Caki2 (cell line): ENCODE data around the gene LBR. TPM values are rescaled to one million over a fixed set of nuclear protein-coding genes. Genes with fewer than 3 reads are reported as not detected.

Source experiments
- DNase-seq: peaks from one replicate; pipeline ENCODE4 v3.0.0-alpha.2; 2015; ENCODE audit warnings: low read depth
- in situ Hi-C: cut with HindIII; loops from 2 replicates; pipeline ENCODE4 v1.10.0; 2016; ENCODE audit warnings: low sequenced_read_pairs, low pct_unique_long_range_greater_than_20kb, mixed read lengths
- total RNA-seq: library from RNA; depleted of rRNA; stranded (reverse); fragments of >200 nt; shearing (Covaris generic); gene quantifications from 2 replicates; pipeline ENCODE4 v1.2.3, GENCODE V29; 2014; ENCODE audit warnings: low replicate concordance

LBR gene
- total RNA-seq, 1 experiment from 2014 or later: 53.4 TPM

DNA sequence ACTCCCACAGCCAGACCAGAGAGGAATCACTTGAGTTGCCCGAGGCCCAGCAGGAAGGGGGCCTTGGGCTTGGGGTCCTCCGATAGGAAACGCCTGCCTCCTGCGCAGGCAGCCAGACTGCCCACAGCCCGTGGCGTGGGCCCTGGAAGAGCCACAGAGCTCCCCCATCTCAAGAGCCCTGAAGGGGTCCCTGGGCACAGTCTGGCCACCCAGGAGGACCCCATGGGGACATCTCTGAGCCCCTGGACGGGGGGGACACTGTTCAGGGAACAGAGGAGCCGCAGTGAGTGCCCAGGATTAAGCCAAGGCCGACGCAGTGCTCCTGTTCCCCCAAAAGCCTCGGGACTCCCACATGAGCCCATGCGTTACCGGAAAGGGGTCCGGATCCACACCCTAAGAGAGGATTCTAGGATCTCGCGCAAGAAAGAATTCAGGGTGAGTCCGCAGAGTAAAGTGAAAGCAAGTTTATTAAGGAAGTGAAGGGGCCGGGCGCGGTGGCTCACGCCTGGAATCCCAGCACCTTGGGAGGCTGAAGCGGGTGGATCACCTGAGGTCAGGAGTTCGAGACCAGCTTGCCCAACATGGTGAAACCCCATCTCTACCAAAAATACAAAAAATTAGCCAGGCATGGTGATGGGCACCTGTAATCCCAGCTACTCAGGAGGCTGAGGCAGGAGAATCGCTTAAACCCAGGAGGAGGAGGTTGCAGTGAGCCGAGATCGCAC lies 38.1 kb upstream of the LBR start:
- DNase-seq: no peak
- in situ Hi-C loops: no loop called here

DNA sequence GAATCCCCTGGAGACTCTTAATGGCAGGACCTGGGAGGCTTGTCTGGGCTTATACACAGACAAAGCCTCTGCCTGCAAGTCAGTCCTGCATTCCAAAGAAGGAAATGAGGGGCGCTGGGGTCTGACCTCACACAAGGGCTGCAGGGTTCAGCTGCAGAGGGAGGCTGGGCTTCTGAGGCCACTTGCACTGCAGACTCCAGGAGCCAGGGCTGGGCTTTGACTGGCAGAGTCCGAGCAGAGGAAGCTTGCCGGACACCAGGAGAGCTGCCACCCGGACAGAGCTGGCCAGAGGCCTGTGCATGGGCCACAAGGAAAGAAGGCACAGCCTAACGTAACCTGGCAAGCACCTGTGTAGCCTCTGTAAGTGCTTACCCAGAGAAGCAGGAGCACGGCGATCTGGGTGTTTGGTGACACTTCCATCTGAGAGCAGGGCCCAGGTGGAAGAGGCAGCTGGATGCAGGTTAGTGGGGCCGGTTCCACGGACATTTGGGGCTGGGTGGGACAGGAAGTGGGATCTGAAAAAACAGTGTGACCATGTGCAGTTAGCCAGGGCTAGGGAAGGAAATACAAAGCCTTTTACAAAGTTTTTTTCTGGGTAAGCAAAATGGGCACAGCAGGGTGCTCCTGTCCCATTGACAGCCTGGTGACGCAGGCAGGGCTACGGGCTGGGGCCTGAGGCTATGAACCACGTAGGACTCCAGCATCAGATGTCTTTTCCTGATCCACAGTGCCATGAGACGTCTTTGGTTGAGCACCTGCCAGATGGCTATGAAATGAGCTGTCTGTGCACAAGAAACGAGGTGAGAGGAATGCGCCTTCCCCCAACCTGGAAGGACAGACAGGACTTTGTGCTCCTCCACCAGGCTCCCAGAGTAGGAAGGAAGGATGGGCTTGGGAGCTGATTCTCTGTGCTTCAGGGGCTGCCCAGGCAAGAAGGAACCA lies 37.3 kb upstream of the LBR start:
- no peak for DNase-seq
- in situ Hi-C loops: no loop called here

DNA sequence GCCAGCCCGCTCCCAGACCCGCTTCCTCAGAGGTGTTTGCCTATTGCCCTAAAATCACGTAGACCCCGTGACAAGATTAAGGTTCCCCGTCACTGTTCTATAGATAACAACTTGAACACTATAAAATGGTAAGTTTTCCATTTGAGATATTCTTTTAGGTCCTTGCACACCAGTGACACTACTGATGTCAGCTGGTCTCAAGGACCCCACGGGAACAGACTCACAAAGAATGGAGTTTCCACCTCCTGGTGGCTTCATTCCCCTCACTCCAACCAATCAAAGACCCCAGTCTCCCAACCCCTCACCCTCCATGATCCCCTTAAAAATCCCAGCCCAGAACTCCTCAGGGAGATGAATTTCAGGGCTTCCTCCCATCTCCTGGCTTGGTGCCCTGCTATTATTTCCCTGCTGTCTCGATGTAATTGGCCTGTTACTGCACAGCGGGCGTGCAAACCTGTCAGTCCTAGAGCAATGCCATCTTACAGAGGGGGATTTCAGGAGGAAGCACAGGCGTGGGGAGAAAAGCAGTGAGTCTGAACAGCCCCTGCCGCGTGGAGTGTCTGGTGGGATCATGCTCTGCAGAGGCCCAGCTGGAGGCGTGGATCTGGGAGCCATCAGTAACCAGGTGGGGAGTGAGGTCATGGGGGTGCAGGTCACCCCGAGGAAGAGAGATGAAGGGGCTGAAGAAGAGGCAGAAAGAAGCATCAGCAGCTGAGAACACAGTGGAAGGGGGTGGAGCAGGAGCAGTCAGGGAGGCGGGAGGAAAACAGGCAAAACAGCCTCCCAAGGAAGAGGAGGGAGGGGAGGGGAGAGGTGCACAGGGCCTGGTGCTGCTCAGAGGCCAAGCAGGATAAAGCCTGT lies 35.1 kb upstream of the LBR start:
- DNase-seq: no peak
- in situ Hi-C loops: no loop called here

DNA sequence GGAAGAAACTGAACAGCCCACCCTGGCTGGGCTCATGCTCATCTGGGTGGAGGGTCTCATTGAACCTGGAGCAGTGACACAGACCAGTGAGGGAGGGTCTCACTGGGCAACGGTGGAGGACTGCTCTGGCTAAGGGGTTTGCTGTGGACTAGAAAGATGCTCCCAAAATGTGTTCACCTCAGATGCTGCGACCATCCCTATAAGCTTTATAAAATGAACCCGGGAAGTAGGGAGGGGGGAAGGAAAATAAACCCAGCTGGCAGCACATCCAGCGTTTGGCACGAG lies 34.5 kb upstream of the LBR start:
- in situ Hi-C loops: no loop called here

GRCh38 chr1:225461533-225462428 lies 33.9 kb upstream of the LBR start:
- in situ Hi-C loops: no loop called here
- no peak for DNase-seq

More for the DNA sequence above, 34.5 kb upstream of the LBR start:
- no peak for DNase-seq

DNA sequence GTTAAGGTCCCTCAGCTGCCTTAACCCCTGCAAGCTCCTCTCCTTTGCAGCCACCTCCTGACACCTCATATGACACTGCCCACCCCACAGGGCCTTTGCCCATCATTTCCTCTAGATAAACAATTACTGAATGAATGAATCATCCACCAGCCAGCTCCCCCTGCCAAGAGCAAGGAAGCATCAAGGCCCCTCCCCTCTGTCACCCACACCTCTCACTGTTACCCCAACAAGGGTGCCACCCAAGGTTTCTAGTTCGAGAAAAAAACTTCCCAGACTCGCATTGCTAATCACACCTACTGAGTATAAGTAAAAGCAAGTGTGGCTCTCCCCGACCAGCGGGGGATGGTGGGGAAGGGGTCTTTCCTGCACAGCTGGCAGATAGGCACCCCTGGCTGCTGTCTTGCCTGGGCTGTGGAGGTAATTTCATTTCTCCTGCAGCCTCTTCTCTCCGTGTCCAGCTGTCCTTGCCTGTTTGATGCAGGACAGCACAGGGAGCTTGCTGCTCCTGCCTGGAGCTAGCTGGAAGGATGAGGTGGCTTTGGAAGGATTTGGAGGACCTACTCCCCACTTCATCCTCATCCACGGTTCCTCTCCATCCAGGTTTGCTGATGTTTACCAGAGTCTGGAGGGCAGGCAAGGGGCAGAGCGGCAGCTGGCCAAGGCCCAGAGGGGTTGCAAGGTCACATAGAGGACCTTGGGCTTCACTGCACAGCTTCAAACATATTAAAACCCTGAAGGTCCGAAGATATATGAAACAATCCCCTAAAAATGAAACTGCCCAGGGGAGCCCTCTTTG lies 33.1 kb upstream of the LBR start:
- peak; percentile 76 for DNase-seq
- in situ Hi-C loops: no loop called here

GRCh38 chr1:225460021-225460736 lies 32.3 kb upstream of the LBR start:
- in situ Hi-C loops: no loop called here
- DNase-seq: no peak

- in situ Hi-C loops: no loop called here
- DNase-seq: no peak
Observed at GRCh38 chr1:225458222-225458631, 30.4 kb upstream of the LBR start.

- in situ Hi-C loops: no loop called here
- peak; percentile 91 for DNase-seq
Observed at GRCh38 chr1:225454733-225455132, 26.9 kb upstream of the LBR start.

GRCh38 chr1:225453797-225454648 lies 26.2 kb upstream of the LBR start:
- in situ Hi-C loops: no loop called here
- DNase-seq: no peak

DNA sequence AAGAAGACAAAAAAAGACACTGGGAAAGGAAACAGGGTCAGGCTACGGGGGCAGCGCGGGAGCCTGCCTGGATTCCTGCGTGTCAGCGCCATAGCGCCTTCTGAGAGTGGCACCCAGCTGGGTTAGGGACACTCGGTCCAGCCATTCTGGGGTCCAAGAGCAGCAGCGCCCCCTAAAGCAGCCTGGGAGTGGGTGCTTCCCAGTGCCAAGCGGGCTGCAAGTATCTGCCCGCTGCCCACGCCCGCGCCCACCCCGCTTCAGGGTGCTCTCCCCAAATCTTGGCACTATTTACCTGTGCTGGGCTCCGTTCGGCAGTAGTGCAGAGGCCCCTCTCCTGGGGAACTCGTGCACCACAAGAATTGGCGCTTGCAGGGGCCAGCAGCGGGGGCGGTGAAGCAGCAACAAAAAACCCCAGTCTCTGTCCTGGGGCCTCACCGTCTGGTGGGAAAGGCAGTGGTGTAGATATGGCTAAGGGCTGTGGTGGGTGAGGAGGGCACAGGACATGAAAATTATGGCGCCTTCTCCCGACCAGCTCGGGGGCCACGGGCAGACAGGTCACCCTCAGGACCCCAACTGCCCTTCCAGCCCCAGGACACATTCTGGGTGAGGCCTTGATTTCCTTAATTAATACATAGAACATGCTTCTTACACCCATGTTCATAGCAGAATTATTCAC lies 24.1 kb upstream of the LBR start:
- DNase-seq: no peak
- in situ Hi-C loops: no loop called here

DNA sequence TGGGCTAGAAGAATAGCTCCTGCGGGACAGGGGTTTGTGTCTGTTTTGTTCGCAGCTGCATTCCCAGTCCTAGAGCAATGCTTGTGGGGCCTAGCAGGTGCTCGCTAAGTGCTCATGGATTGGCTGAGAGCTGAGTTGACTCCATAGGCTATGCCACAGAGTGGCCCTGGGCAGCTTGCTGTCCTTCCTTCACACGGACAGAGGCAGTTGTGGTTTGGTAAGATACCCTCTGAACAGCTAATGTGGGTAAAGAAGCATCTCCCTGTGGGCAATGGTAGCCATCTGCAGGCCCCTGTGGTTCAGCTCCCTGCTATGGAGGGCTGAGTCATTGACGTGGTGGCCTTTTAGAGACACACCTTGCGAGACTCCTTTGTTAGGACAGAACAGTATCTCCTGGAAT lies 23.5 kb upstream of the LBR start:
- DNase-seq: no peak
- in situ Hi-C loops: no loop called here

- DNase-seq: no peak
- in situ Hi-C loops: no loop called here
Observed at GRCh38 chr1:225450491-225451191, 22.8 kb upstream of the LBR start.

GRCh38 chr1:225449774-225450173 lies 21.9 kb upstream of the LBR start:
- in situ Hi-C loops: no loop called here
- DNase-seq: no peak

DNA sequence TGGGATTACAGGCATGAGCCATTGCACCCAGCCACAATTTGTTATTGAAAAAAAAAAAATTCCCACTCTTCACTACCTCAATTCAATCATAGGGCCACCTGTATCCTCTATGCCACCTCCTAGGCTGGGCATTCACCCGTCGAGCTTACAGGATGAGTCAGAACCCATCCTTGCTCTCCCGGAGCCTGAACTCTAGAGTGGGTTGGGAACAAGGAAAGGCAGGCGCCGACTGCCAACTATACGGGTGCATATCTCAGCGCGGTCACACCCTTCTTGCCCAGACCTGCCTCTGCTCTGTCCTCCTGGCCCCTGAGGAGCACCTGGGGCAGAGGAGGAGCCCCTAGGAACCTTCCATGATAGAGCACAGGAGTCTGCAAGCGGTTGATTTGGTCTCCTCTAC lies 21.4 kb upstream of the LBR start:
- in situ Hi-C loops: no loop called here
- peak; percentile 94 for DNase-seq
